Activated CD4-positive, alpha-beta T cell treated with anti-CD3 and anti-CD28 coated beads, Interleukin-2, amount 50 U/mL, for 24 hours (primary cell): ENCODE data around the gene CDK5.

ENCODE experiments used
- DNase-seq, 2 donors: peaks; one replicate each; pipeline ENCODE4 v3.0.0-alpha.2; 2020; ENCODE audit warnings: low read depth in 1 of 2, low spot score in 1 of 2

CDK5 gene

DNA sequence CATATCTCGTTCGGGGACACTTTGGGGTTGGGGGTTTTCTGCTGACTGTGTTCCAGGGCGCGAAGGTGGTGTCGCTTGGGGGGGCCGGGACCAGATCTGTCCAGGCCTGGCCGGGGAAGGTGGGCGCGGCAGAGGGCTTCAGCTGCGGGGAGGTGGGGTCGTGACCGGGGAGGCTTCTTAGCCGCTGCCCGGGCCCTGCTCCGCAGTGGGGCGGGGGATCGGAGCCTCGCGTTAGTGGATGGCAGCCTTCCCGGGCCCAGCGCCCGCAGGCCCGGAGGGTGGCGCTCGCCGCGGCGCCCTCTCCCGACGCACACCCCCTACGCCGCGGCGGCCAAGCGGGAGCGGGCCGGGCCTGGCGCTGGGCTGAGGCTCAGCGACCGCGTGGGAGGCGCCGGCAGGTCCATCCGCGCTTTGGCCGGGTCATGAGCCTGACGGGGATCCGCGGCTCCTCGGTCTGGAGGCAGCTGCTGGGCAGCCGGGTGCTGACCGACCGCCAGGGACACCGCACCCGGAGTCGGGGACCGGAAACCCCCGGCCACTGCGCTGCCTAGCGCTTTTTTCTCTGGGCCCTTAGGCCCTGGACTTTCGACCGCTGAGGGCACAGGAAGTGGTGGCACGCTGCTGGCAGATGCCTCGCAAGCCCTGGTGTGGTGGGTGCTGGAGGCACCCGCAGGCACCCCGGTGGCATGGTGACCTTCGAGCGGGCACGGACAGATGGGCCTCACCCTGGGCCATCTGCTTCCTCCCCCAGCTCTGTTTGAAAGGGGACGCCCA, 29.7 kb upstream of the CDK5 start:
- DNase-seq, result no peak

DNA sequence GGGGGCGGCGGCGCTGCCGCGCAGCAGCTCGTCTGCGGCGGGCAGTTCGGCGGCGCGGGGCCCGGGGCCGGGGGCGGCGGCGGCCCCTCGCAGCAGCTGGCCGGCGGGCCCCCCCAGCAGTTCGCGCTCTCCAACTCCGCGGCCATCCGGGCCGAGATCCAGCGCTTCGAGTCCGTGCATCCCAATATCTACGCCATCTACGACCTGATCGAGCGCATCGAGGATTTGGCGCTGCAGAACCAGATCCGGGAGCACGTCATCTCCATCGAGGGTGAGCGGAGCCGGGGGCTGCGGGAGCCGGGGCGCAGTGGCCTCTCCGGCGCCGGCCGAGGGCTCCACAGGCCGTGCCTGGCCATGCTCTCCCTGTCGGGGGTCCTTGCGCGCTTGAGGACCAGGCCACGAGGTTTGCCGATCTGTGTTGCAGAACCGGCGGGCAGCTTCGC, 29.1 kb upstream of the CDK5 start:
- DNase-seq, result no peak

DNA sequence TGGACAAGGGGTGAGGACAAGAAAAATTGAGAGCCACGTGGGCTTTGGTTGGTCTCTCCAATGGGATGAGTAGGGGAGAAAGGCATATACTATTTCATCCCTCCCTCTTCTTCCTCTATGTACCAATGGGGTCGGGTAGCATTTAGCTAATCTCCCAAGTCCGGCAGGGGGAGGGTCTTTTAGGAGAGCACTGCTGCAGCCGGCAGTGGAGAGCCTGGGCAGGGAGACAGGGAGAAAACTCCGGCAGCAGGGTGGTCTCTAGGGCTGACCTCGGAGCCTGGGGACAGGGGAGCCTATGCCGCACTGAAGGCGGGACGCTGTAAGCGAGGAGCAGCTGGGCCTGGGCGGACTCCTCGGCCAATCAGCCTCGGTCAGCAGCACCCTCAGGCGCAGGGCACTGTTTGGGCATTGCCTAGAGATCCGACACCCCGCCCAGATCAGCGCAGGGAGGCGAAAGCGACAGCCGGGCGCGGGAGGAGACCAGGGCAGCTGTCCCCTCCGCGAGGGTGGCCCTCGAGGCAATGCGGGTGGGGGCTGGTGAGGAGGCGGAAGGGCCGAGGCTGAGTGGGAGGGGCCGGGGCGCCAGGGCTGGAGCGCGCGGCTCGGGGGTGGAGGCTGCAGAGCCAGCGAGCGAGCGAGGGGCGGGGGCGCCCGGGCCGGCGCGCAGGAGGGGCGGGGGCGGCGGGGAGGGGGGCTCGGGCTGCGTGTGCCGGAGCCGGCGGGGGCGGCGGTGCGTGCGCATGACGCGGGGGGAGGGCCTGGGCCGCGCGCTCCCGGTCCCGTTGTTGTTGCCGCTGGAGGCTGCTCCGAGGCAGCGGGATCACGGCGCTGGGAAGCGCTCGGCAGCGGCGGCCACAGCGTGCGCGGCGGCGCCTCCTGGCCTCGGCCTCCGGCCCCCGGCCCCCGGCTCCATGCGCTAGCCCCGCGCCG, 28.3 kb upstream of the CDK5 start, which contains the start of gene AGAP3:
Gene AGAP3, plus strand, starts transcription at position 785 of the 930 bp plus-strand sequence. CDS start 267 bp downstream, outside the sequence.
- peak in 1 of 2 donors; percentile 28 for DNase-seq

DNA sequence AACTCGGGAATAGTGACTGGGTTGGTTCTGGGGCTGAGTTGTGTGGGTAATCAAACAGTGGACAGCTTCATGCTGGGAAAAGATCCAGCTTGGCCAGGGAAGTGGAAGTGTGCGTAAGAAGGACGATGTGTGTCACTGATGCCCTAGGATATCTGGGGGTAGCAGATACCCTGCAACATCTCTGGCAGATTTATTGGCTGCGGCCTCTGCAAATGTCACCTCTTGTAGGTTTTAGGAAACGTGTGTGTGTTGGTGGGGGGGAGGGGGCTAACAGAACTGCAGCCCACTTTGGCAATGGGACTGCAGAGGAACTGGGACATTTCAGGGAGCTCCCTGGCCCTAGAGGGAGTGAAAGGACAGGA, 27.6 kb upstream of the CDK5 start:
- DNase-seq, result no peak

DNA sequence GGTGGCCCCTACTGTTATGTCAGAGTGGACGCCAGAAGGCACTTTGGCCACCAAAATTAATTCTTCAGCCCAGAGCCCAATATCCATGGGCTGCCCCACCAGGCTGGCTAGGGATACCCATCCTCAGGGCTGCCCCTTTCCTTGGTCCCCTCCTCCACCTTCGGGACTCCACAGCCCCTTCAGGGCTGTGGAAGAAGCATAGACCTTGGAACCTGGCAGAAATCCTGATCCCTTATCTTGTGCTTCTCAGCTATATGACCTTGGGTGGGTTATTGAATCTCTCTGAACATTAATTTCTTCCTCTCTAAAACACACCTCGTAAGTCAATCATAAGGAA, 26.1 kb upstream of the CDK5 start:
- no peak for DNase-seq

DNA sequence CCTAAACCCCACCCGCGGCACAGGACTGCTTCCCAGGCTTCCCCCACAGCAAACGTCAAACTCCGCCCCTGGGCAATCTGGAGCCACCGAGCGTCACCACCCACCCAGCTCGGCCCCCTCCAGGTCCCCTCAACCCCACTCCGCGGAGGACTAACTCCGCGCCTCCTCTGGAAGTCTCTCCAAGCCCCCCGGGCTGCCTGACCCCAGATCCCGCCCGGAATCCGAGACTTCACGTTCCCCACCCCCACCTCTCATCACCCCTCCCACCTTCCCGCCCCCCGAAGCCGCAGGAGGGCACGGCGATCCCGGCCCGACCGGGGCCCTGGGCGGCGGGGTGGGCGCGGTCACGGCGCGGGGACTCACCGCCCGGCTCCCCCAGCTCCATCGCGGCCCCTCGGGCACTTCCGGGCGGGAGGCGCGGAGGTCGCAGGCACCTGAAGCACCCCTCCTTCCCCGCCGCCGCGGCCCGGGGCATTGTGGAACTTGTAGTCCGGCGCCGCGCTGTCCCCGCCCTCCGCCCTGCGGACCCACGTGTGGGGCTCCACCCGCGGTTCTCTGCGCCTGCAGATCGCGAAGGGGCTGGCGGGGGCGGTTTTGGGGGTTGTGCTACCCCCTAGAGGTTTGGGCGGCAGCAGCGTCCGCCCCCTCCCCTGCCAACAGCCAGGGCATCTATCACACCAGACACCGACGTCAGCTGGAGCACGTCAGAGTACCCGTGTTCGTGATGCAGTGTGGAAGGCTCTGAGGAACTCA, 25.6 kb upstream of the CDK5 start, which contains the start of gene TMUB1:
Gene TMUB1, minus strand, starts transcription at position 423 of the 753 bp plus-strand sequence. CDS start 930 bp downstream, outside the sequence.
- peak; percentile 68 to 74 for DNase-seq

DNA sequence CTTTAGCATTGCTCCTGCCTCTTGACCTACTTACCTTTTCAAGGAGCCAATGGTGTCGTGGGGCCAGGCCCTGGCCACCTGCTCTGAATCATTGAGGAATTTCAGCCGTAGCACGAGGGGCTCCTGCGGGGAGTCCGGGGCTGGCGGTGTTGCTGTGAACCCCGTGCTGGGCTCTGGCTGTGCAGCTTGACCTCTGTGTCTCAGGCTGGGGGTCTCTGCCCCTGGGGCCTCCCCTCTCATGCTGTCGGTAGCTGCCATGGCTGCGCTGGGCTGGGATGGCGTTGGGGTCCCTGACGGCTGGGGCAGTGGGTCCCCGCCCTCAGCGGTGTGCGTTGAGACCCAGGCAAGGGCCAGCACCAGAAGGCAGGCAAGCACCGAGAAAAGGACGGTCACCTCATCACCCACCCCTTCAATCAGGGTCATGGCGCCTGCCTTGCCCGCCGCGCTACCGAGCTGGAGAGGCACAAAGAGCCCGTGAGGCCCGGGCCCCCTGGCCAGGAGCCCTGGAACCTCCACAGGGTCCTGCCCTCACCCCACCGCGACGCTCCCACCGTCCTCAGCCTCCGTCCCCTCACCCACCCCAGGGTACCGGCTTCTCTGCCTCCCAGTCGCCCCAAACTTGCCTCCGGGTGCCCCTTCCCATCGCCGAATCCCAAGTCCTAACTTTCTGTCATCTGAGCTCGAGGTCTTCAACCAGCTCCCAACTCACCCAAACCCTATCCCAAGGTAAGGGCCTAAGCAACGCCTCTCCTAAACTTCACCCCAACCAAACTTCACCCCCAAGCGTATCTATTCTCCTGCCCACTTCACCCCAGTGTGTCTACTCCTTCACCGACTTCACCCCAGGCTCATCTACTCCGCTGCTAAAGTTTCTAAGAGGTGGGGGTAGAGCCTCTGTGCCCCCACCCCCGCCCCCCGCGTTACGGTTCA, 24.7 kb upstream of the CDK5 start:
- no peak for DNase-seq

DNA sequence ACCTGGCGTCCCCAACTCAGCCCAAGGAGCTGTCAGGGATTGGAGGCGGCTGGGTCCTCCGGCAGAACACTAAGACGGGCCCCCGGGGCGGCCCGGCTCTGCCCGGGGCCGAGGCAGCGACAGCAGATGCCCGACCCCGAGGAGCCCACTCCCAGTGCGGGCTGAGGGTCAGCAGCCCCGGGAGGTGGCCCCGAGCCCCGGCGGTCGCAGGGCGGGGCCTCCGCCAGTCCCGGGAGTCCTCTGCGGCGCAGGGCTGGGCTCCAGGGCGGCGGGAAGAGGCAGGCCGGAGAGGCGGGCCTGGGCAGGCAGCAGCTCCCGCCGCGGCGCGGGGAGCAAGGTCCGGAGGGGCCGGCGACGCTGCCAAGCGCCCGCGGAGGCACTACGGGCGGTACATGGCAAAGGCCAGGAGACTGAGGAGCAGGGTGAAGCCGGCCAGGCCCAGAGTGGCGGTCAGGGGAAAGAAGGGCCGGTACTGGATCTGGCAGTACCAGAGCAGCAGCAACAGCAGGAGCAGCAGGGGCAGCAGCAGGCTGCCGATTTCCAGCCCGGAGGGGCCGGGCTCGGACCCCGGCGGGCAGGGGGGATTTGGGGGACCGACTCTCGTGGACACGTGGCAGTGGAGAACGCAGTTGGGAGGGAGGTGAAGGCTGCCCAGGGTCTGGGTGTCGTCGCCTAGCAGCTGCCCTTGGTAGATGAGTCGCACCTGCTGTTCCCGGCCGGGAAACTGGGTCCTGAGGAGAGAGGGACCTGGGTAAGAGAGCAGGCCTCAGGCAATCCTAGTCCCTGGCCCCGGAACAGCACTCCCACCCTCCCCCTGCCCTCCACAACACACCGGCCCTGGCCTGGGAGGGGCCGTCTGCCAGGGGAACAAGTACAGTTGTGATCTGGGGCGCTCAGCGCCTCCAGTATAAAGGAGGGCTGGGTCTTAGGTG, 23.7 kb upstream of the CDK5 start:
- no peak for DNase-seq

DNA sequence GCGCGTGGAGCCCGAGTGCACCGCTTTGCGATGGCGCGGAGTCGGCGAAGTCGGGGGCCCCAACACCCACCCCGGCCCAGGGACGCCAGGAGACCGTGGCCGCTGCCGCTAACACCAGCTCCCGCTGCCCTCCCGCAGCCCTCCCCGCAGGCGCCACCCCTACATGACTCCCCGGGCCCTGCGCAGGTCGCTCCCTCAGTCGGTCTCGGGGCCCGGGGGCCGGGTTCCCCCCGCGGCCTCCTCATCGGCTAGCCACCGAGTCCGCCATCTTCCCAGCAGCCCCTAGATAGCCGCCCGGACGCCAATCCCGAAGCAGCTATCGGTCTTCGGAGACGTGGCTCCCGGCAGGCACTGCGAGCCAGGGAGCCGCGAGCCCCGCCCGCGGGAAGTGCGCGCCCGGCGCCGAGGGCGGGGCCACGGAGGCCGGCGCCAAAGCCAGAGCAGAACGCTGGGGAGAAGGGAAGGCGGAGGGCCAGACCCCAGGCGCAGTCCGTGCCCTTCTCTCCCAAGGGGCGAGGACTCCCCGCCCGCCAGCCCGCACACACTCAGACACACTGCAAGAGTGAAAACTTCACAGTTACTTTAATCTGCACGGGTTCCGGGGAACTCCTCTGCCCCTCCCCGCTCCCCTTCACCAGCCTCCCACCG, 22.9 kb upstream of the CDK5 start, which contains the start of gene FASTK:
Gene FASTK, minus strand, starts transcription at position 288 of the 648 bp plus-strand sequence. Its CDS starts 43 bp downstream, at position 245.
- peak; percentile 69 to 86 for DNase-seq

DNA sequence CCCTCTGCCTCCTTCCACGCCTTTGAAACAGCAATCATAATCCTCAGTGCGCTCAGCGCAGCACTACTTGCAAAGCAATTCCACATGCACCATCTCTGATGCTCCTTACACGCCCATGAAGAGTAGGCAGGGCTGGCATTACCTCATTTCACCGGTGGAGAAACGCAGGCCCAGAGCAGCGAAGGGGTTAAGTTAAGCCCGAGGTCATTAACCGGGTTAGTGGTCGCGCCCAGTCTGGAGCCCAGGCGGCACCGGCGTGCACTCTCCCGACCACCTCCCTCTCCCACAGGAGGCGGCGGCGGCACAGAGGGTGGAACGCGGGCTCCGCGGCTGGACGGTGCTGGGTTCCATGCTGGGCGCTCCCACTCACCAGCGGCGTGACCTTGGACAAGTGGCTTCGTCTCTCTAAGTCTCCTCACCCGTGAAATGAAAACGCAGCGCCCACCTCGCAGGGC, 22.4 kb upstream of the CDK5 start:
- DNase-seq, result no peak

DNA sequence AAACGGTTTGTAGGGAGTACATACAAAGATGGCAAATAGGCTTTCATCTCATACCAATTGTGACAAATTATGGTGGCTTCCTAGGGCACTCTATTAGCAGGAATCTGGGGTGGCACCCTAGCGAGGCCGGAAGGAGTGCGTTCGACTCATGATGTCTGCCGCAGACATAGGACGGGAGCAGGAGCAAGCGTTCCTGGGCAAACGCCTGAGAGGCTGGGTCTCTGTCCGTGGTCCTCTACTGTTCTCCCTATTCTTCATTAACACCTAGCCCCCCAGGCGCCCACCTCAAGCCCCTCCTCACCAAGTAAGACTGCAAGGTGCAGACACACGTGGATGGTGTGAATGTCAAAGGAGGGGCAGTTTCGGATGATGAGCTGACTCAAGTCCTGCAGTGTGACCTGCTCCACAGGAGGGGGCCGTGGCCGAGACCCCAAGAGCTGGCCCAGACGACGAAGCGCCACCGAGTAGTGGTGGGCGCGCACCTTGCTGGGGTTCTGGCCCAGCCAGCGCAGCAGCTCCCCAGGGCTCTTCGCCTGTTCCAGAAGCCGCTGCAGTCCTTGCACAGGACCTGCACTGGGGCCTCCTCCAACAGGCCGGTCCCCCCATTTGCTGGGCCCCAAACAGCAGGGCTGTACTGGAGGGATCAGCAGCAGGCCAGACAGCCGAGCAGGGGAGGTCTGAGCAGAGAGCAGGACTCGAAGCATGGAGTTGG, 21.7 kb upstream of the CDK5 start:
- no peak for DNase-seq

DNA sequence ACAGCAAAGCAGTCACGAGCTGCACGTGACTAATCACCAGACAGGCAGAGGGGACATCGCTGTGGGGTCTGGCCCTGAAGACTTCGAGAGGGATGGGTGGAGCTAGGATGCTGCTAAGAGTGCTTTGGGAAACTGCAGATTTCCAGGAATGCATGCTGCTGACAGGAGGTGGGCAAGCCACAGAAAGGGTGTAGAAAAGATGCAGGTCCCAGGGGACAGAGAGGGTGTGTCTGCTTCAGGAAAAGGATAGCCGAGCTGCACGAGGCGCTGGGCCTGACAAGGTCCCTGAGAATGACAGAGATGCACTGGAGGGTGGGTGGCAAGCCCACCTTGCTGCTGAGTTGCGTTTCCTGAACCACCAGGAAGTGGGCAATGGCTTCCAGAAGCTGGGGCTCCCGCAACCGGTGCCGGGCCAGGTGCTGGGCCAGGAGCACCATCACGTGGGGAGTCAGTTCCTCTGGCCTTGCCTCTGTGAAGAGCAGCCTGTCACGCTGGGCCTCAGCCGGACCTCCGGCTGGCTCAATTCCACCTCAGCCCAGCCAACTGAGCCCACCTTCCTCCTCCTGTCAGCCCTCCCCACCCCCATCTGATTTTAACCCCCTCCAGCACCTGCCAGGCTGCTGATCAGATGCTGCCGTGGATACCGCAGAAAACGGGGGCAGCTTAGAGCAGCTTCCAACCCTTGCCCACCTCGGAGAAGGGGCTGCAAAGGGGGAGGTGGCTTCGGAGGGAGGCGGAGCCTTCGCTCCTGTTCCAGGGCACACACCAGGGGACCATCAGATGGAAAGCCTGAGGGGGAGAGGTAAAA, 20.7 kb upstream of the CDK5 start:
- no peak for DNase-seq

DNA sequence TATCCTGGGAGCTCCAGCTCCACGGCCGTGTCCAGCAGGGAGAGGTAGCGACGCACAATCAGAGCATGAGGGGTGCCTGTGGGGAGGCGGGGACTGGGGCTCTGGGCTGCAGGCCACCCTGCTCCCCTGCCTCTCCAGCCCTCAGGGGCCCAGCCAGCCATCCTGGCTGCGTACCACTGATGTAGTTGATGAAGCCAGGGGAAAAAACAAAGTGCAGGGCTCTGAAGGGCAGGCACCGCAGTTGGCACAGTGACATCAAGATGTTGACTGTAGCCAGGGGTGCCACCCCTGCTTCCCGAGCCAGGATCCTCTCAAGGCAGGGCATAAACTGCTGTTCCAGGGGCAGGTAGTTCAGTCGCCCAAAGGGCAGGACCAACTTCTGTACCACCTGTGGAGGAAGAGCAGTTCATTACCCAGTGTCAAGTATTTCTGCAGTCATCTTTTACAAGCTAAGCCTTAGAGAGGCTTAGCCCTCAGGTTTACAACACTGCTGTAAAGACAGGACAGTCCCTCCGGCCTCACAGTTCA, 20.1 kb upstream of the CDK5 start:
- DNase-seq, result no peak

DNA sequence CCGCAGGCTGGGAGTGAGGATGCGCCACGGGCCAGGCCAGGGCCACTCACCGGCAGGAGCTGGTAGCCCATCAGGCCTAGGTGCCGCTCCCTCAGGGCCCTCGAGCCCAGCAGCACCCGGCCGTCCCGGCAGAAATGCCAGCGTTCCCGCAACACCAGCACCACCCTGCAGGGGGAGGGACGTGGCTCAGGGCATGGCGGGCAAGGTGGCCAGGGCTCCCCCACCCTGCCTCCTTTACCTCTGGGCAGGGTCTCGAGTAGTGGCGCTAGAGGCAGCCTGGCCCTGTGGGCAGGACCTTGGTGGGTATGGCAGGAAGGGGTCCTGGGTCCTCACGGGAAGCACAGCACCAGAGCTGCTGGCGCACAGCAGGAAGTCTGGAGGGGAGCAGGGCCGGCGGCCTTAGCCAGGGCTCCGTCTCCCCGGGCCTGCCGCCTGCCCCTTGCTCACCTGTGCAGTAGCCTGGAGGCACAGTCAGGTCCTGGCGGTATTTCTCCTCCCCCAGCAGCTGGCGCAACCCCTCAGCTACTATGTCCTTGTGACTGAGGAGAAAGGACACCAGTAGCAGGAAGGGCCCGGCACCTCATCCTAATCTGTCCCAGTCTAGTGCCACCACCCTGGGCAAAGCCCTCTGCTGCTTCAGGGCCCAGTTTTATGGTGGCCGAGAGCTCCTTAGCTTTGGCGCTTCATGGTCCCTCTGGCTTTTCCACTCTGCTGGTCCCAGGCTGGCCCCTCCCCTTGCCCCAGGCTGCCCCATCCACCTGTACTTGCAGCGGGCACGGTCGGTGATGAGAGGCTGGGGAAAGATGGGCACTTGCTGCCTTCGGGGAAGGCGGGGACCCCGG, 19.4 kb upstream of the CDK5 start:
- no peak for DNase-seq

DNA sequence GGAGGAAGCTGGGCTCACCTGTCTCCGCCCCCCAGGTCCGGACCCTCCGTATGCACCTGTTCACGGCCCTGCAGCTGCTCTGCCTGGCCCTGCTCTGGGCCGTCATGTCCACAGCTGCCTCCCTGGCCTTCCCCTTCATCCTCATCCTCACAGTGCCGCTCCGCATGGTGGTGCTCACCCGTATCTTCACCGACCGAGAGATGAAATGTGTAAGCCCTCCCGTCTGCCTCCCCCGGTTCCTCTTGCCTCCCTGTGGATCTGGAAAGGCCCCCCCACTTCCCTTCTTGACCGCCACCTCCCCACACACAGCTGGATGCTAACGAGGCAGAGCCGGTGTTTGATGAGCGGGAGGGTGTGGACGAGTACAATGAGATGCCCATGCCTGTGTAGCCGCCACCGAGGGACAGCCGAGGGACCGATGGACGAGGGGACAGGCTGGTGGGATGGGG, 18.3 kb upstream of the CDK5 start:
- no peak for DNase-seq

DNA sequence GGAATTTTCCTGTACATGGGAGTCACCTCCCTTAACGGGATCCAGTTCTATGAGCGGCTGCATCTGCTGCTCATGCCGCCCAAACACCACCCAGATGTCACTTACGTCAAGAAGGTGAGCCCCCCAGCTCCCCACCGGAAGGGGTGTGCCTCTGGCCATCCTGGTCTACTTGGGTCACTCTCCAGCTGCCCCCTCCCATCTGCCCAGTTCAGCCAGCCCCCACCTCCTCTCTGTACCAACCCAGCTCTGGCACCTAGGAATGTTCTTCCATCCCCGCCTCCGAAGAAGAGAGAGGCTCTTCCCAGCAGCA, 17.9 kb upstream of the CDK5 start:
- DNase-seq, result no peak
